ENCODE measurements around the gene MAGEA3.
"Not testable (repeated sequence)": the region's sequence is repeated elsewhere in the genome, so short reads cannot be mapped to it uniquely, and the experiment has no call there.

MAGEA3 gene

GRCh38 chrX:152735860-152736511, 37.4 kb downstream of the MAGEA3 start:
- DNase-seq (ENCODE audit: low read depth in 1 of 2, low spot score in 1 of 2) = no peak

DNA sequence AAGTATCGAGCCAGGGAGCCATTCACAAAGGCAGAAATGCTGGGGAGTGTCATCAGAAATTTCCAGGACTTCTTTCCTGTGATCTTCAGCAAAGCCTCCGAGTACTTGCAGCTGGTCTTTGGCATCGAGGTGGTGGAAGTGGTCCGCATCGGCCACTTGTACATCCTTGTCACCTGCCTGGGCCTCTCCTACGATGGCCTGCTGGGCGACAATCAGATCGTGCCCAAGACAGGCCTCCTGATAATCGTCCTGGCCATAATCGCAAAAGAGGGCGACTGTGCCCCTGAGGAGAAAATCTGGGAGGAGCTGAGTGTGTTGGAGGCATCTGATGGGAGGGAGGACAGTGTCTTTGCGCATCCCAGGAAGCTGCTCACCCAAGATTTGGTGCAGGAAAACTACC, 37.9 kb downstream of the MAGEA3 start:
- not testable (repeated sequence) for DNase-seq (ENCODE audit: low read depth in 1 of 2, low spot score in 1 of 2)

DNA sequence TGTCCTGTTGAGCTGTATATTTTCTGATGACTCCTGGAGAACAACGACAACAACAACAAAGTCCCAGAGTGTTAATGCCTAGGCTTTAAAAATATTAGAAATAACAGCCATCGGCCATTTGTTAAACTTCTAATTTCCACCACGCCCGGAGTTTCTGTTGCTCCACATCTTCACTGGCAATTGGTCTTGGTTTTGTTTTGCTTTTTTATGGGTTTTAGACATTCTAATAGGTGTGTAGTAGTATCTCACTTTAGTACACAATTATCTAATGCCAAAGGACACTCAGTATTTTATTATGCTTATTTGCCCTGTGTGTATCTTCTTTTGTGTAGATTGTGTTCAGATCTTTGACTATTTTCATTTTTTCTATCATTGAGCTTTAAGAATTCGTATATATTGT, 40.0 kb downstream of the MAGEA3 start:
- DNase-seq (ENCODE audit: low read depth in 1 of 2, low spot score in 1 of 2) = no peak
